T-helper 1 cell treated with Interleukin-12 subunit alpha and Interleukin-12 subunit beta and Interleukin-4 antibody, amounts not matched to agents 30 μg/mL and 1 μg/mL, for 36 hours (primary cell): ENCODE measurements around the gene SAFB.
"Not testable (repeated sequence)": the region's sequence is repeated elsewhere in the genome, so short reads cannot be mapped to it uniquely, and the experiment has no call there.

ENCODE experiments used
- H3K27ac Mint-ChIP-seq: one replicate; pipeline ENCODE4 v1.8.0; 2021; ENCODE audit warnings: mild to moderate bottlenecking, mixed read lengths
- H3K27me3 Mint-ChIP-seq: one replicate; pipeline ENCODE4 v1.8.0; 2021; ENCODE audit warnings: low read depth, mixed read lengths
- H3K36me3 Mint-ChIP-seq: one replicate; pipeline ENCODE4 v1.8.0; 2021; ENCODE audit warnings: low read depth, mixed read lengths
- H3K4me1 Mint-ChIP-seq: one replicate; pipeline ENCODE4 v1.8.0; 2021; ENCODE audit warnings: low read depth, mixed read lengths
- H3K4me3 Mint-ChIP-seq: one replicate; pipeline ENCODE4 v1.8.0; 2021; ENCODE audit warnings: mild to moderate bottlenecking, moderate library complexity, mixed read lengths
- H3K9me3 Mint-ChIP-seq: one replicate; pipeline ENCODE4 v1.8.0; 2021; ENCODE audit warnings: mixed read lengths

Gene SAFB

DNA sequence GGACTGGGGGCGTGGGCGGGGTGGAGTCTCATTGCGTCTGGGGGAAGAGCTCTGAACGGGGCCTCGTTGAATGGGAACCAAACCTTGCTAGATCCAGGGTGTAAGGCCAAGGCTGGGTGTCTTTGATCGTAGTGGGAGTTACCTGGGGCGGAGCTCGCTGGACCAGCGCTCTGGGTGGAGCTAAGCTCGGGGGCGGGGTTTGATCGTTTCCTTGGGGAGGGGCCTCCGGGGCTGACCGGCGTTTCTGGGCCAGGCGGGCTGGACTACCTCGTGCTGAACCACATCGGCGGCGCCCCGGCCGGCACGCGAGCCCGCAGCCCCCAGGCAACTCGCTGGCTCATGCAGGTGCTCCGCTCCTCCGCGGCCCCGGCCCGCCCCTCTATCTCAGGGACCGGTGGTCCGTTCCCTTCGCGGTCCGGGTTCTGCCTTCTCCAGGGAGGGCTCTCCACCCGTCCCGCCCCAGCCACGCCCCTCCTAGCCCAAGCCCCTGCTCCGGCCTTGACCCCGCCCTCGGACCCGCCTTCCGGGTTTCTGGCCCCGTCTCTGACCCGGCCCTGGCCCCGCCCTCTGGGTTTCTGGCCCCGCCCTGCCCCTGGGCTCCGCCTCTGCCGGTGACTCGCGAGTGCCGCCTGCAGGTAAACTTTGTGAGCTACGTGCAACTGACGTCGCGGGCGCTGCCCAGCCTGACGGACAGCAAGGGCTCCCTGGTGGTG, 63.9 kb downstream of the SAFB start:
- peaks cover 6% of the 10 kb centered on the region for H3K27me3 Mint-ChIP-seq
- H3K4me3 Mint-ChIP-seq = peak overlapping the region; percentile 84
- H3K9me3 Mint-ChIP-seq = no peaks in the 10 kb centered on the region
- peaks cover 12% of the 10 kb centered on the region for H3K36me3 Mint-ChIP-seq
- peaks cover 23% of the 10 kb centered on the region for H3K4me1 Mint-ChIP-seq
- H3K27ac Mint-ChIP-seq = peak overlapping the region; percentile 87

- Mint-ChIP-seq H3K4me1 (peaks cover 22% of the 10 kb centered on the region), H3K27ac (no peak overlapping the region), H3K27me3 (no peaks in the 10 kb centered on the region), H3K36me3 (peaks cover 17% of the 10 kb centered on the region), H3K9me3 (no peaks in the 10 kb centered on the region), H3K4me3 (no peak overlapping the region)
Measured at GRCh38 chr19:5687360-5688198, 64.7 kb downstream of the SAFB start.

GRCh38 chr19:5688262-5688881, 65.5 kb downstream of the SAFB start:
- H3K4me1 Mint-ChIP-seq = peaks cover 23% of the 10 kb centered on the region
- H3K9me3 Mint-ChIP-seq, H3K27me3 Mint-ChIP-seq: not testable (repeated sequence)
- H3K4me3 Mint-ChIP-seq = peak overlapping the region; percentile 50
- peaks cover 18% of the 10 kb centered on the region for H3K36me3 Mint-ChIP-seq
- peak overlapping the region; percentile 31 for H3K27ac Mint-ChIP-seq

- H3K27me3 Mint-ChIP-seq = no peaks in the 10 kb centered on the region
- peaks cover 22% of the 10 kb centered on the region for H3K36me3 Mint-ChIP-seq
- H3K4me3 Mint-ChIP-seq = peak within 1 kb of the TSS; percentile 97
- H3K27ac Mint-ChIP-seq = peak within 1 kb of the TSS; percentile 92
- peaks cover 23% of the 10 kb centered on the region for H3K4me1 Mint-ChIP-seq
- no peaks in the 10 kb centered on the region for H3K9me3 Mint-ChIP-seq
Measured at GRCh38 chr19:5690125-5690954, 67.5 kb downstream of the SAFB start, which contains the start of gene RPL36. RPL36 (plus strand) TSS chr19:5690295; CDS start chr19:5690508, 213 bp downstream.

GRCh38 chr19:5690955-5691821, 68.3 kb downstream of the SAFB start:
- peaks cover 22% of the 10 kb centered on the region for H3K36me3 Mint-ChIP-seq
- peak overlapping the region; percentile 92 for H3K27ac Mint-ChIP-seq
- H3K27me3 Mint-ChIP-seq = no peaks in the 10 kb centered on the region
- H3K4me3 Mint-ChIP-seq = peak overlapping the region; percentile 97
- H3K4me1 Mint-ChIP-seq = peaks cover 23% of the 10 kb centered on the region
- H3K9me3 Mint-ChIP-seq = no peaks in the 10 kb centered on the region

DNA sequence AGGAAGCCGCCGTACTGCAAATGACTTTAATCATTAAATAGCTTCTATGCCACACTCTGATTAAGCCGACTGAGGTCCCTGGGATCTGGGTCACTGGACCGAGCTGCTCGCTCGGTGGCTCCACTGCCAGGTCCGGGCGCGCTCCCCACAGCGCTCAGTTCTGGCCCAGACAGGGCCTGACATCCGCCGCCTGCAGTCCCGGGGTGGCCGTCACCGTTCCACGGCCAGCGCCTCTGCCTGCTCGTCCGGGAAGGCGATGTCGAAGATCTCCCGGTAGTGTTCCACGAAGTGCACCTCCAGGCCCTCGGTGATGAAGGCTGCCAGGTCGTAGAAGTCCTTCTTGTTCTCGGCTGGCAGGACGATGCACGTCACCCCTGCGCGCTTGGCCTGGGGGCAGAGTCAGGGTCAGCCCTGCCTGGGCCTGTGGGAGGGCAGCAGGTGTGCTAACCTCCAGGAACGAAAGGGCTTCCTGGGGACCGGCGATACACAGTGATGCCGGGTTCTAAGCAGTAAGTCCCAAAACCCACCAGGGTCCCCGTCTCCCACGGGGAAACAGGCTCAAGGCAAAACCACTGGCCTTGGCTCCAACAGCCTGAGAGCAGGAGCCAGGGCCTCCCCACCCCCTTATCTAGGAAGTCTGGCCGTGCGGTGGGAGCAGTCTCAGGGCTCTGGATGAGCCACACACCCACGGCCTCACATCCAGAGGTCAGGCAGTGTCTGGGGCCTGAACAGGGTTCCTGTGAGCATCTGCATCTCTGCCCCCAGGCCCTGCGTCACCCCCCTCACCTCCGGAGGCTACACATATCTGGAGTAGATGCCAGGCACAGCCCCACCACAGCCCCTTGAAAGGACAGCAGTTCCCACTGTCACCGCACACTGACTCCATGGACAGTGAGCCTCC, 69.2 kb downstream of the SAFB start:
- Mint-ChIP-seq H3K4me1 (peaks cover 19% of the 10 kb centered on the region), H3K4me3 (peak overlapping the region; percentile 97), H3K36me3 (peaks cover 22% of the 10 kb centered on the region), H3K27me3 (no peaks in the 10 kb centered on the region), H3K9me3 (no peaks in the 10 kb centered on the region), H3K27ac (peak overlapping the region; percentile 31)

GRCh38 chr19:5692723-5693194, 69.9 kb downstream of the SAFB start:
- Mint-ChIP-seq H3K4me3 (peak overlapping the region; percentile 71), H3K27me3 (no peaks in the 10 kb centered on the region), H3K4me1 (peaks cover 19% of the 10 kb centered on the region), H3K9me3 (no peaks in the 10 kb centered on the region), H3K36me3 (peaks cover 22% of the 10 kb centered on the region), H3K27ac (peak overlapping the region; percentile 3)

- Mint-ChIP-seq H3K4me3 (no peak overlapping the region), H3K36me3 (peaks cover 22% of the 10 kb centered on the region), H3K9me3 (no peaks in the 10 kb centered on the region), H3K27me3 (no peaks in the 10 kb centered on the region), H3K4me1 (peaks cover 15% of the 10 kb centered on the region), H3K27ac (no peak overlapping the region)
Measured at GRCh38 chr19:5693195-5694166, 70.6 kb downstream of the SAFB start.

GRCh38 chr19:5694167-5694955, 71.5 kb downstream of the SAFB start:
- no peak overlapping the region for H3K27ac Mint-ChIP-seq
- peaks cover 14% of the 10 kb centered on the region for H3K4me1 Mint-ChIP-seq
- no peaks in the 10 kb centered on the region for H3K9me3 Mint-ChIP-seq
- H3K36me3 Mint-ChIP-seq = peaks cover 28% of the 10 kb centered on the region
- no peaks in the 10 kb centered on the region for H3K27me3 Mint-ChIP-seq
- H3K4me3 Mint-ChIP-seq = no peak overlapping the region

- no peak overlapping the region for H3K4me3 Mint-ChIP-seq
- H3K9me3 Mint-ChIP-seq = no peaks in the 10 kb centered on the region
- H3K27ac Mint-ChIP-seq = no peak overlapping the region
- H3K4me1 Mint-ChIP-seq = peaks cover 10% of the 10 kb centered on the region
- peaks cover 27% of the 10 kb centered on the region for H3K36me3 Mint-ChIP-seq
- no peaks in the 10 kb centered on the region for H3K27me3 Mint-ChIP-seq
Measured at GRCh38 chr19:5694956-5695648, 72.2 kb downstream of the SAFB start.
